ENCODE data around the gene F11R. TPM values are rescaled to one million over a fixed set of nuclear protein-coding genes. Genes with fewer than 3 reads are reported as not detected.
A peak's percentile ranks its signal among the peaks of the same experiment; 100 is the strongest.

The F11R gene
- total and polyA plus RNA-seq, 12 donors: 19.3 to 99.1 (median 55.1) TPM

DNA sequence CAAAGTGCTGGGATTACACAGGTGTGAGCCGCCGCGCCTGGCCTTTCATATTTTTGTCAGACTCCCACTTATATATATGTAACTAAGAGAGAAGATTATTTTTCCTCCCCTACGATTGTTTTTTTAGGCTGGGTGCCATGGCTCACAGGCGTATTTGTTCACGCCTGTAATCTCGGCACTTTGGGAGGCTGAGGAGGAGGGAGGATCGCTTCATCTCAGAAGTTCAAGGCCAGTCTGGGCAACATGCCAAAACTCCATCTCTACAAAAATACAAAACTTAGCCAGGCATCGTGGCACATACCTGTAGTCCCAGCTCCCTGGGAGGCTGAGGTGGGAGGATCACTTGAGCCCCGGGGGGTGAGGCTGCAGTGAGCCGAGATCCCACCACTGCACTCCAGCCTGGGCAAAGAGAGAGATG, 42.4 kb downstream of the F11R start:
- no peaks in the 10 kb centered on the region for H3K4me1 ChIP-seq (replicated peaks in 1 of 2)
- intact Hi-C loops (cut with DNase I): no loop called here
- no peak overlapping the region for H3K27ac ChIP-seq
- peak in 5 of 7 donors; percentile 35 to 67 (median 48) for DNase-seq
- peaks cover 16% of the 10 kb centered on the region for H3K27me3 ChIP-seq
- TF ChIP-seq CTCF (IDR thresholded peaks at IDR 0.05): no peak
- TF ChIP-seq POLR2A (IDR thresholded peaks at IDR 0.05): no peak
- H3K36me3 ChIP-seq (replicated peaks in 1 of 2): no peaks in the 10 kb centered on the region
- WGBS, 4 donors: 31 to 43% (median 40%) methylated on average over 11 of the region's 11 CpGs
- H3K9me3 ChIP-seq (replicated peaks in 1 of 3): no peaks in the 10 kb centered on the region
- H3K4me3 ChIP-seq: no peak overlapping the region

DNA sequence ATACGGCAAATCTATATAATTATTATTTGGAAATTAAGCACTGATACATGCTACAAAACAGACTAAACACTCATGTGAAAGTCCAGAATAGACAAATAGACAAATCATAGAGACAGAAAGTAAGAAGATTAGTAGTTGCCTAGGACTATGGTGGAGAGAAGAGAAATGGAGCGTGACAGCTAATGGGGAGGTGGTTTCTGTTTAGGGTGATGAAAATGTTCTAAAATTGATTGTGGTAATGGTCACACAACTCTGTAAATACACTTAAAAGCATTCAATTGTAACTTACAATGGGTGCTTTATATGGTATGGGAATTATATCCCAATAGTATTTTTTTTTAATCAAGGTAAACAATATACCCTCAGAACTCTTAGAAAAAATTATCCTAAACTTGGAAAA, 45.9 kb downstream of the F11R start:
- TF ChIP-seq CTCF (IDR thresholded peaks at IDR 0.05) (no peak), POLR2A (IDR thresholded peaks at IDR 0.05) (no peak)
- Histone ChIP-seq H3K36me3 (replicated peaks in 1 of 2) (no peaks in the 10 kb centered on the region), H3K4me1 (replicated peaks in 1 of 2) (no peaks in the 10 kb centered on the region), H3K27ac (no peak overlapping the region), H3K27me3 (peaks cover 7% of the 10 kb centered on the region), H3K4me3 (no peak overlapping the region), H3K9me3 (replicated peaks in 1 of 3) (no peaks in the 10 kb centered on the region)
- whole genome bisulfite sequencing, 4 donors: 86 to 94% (median 92%) methylated on average over 2 of the region's 2 CpGs
- DNase-seq: no peak
- intact Hi-C loops (cut with DNase I): no loop called here

- Histone ChIP-seq H3K36me3 (replicated peaks in 1 of 2) (no peaks in the 10 kb centered on the region), H3K27ac (no peak overlapping the region), H3K9me3 (replicated peaks in 1 of 3) (no peaks in the 10 kb centered on the region), H3K4me3 (no peak overlapping the region), H3K27me3 (peaks cover 7% of the 10 kb centered on the region), H3K4me1 (replicated peaks in 1 of 2) (no peaks in the 10 kb centered on the region)
- 79 to 90% (median 84%) methylated on average over 4 of the region's 4 CpGs for WGBS, 4 donors
- intact Hi-C loops (cut with DNase I): no loop called here
- no peak for DNase-seq
- TF ChIP-seq CTCF (IDR thresholded peaks at IDR 0.05) (no peak), POLR2A (IDR thresholded peaks at IDR 0.05) (no peak)
Observed at GRCh38 chr1:160973491-160973890, 47.5 kb downstream of the F11R start.

- no peak overlapping the region for H3K4me3 ChIP-seq
- H3K27ac ChIP-seq: no peak overlapping the region
- TF ChIP-seq POLR2A (IDR thresholded peaks at IDR 0.05) (no peak), CTCF (IDR thresholded peaks at IDR 0.05) (no peak)
- H3K36me3 ChIP-seq (replicated peaks in 1 of 2): no peaks in the 10 kb centered on the region
- intact Hi-C loops (cut with DNase I): no loop called here
- WGBS, 4 donors: 39 to 52% (median 47%) methylated on average over 3 of the region's 3 CpGs
- no peak for DNase-seq
- no peaks in the 10 kb centered on the region for H3K9me3 ChIP-seq (replicated peaks in 1 of 3)
- H3K27me3 ChIP-seq: peaks cover 7% of the 10 kb centered on the region
- H3K4me1 ChIP-seq (replicated peaks in 1 of 2): no peaks in the 10 kb centered on the region
Observed at GRCh38 chr1:160972939-160973338, 48.0 kb downstream of the F11R start.
